ENCODE data around the gene MYCBP2.

DNA sequence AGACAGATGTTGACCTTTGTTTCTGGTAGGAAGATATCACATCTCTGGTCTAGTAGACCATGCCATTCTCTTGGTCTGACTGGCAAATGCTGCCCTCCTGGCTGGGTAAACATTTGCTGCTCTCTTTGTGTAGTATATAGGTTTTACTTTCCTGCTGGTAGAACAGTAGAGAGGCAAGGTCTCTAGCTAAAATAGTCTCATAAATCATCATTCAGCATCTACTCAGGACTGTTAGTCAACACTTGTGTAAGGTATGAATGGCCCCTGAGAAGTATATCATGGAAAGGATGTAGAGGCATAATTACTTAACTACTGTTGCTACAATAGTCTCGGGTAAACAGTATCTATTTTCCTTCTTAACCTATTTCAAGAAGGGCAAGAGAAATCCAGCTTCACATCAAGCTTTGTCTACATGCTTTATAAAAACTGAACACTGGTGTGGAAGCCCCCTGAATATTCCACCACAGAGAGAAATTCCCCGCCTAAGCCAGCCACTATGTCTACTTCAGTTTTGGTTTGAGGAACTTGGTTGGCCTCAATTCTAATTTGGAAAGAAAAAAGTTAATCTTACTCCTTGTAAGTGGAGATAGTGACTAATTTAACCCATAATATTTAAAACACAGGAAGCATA, 18.4 kb upstream of the MYCBP2 start:
- TF ChIP-seq, protein P1, sequence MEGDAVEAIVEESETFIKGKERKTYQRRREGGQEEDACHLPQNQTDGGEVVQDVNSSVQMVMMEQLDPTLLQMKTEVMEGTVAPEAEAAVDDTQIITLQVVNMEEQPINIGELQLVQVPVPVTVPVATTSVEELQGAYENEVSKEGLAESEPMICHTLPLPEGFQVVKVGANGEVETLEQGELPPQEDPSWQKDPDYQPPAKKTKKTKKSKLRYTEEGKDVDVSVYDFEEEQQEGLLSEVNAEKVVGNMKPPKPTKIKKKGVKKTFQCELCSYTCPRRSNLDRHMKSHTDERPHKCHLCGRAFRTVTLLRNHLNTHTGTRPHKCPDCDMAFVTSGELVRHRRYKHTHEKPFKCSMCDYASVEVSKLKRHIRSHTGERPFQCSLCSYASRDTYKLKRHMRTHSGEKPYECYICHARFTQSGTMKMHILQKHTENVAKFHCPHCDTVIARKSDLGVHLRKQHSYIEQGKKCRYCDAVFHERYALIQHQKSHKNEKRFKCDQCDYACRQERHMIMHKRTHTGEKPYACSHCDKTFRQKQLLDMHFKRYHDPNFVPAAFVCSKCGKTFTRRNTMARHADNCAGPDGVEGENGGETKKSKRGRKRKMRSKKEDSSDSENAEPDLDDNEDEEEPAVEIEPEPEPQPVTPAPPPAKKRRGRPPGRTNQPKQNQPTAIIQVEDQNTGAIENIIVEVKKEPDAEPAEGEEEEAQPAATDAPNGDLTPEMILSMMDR (IDR thresholded peaks at IDR 0.05): no peak
- no peak for TF ChIP-seq POLR2A (IDR thresholded peaks at IDR 0.05)
- no peak for TF ChIP-seq POLR2AphosphoS5 (IDR thresholded peaks at IDR 0.05)
- no peak for TF ChIP-seq EP300 (IDR thresholded peaks at IDR 0.05)

Data from upper lobe of left lung (tissue), 4 donors.